ENCODE results near the gene IGFN1. TPM values are rescaled to one million over a fixed set of nuclear protein-coding genes. Genes with fewer than 3 reads are reported as not detected.

IGFN1 gene
- total RNA-seq, 1 donor from 2014 or later, result 7.9 TPM

DNA sequence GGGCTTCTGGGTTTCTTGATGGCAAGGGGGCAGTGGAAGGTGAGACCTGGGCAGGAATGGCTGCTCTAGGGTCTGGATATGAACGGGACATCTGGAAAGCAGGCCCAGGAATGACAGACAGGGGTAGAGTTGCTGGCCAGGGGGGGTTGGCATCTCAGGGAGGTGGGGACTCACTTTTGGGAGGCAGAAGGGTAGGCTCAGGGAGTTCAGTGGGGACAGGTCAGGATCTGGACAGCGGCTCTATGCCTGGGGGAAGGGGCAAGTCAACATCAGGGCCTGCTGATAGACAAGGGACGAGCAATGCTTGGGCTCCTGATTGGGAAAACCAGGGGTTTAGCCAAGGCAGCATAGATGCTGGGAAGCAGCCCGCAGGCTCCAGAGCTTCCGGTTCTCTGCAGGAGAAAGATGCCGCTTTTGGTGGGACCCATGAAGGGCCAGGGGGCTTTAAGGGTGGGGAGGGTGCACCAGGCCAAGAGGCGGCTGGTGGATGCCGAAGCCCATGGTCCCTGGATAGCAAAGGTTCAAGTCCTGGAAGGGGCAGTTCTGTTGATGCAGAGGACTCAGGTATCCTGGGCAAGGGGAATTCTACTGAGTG lies 21.9 kb downstream of the IGFN1 start:
- no peak for DNase-seq (ENCODE audit: extremely low spot score, unreplicated experiment)
- TF ChIP-seq, protein P1, sequence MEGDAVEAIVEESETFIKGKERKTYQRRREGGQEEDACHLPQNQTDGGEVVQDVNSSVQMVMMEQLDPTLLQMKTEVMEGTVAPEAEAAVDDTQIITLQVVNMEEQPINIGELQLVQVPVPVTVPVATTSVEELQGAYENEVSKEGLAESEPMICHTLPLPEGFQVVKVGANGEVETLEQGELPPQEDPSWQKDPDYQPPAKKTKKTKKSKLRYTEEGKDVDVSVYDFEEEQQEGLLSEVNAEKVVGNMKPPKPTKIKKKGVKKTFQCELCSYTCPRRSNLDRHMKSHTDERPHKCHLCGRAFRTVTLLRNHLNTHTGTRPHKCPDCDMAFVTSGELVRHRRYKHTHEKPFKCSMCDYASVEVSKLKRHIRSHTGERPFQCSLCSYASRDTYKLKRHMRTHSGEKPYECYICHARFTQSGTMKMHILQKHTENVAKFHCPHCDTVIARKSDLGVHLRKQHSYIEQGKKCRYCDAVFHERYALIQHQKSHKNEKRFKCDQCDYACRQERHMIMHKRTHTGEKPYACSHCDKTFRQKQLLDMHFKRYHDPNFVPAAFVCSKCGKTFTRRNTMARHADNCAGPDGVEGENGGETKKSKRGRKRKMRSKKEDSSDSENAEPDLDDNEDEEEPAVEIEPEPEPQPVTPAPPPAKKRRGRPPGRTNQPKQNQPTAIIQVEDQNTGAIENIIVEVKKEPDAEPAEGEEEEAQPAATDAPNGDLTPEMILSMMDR (conservative IDR thresholded peaks at IDR 0.05), result no peak
- no peaks in the 10 kb centered on the region for H3K36me3 Mint-ChIP-seq
- H3K9me3 Mint-ChIP-seq, result no peaks in the 10 kb centered on the region
- no peak overlapping the region for H3K27ac Mint-ChIP-seq
- peaks cover 30% of the 10 kb centered on the region for H3K27me3 Mint-ChIP-seq
- H3K4me1 Mint-ChIP-seq (ENCODE audit: unreplicated experiment), result no peaks in the 10 kb centered on the region
- no peak overlapping the region for H3K4me3 Mint-ChIP-seq

DNA sequence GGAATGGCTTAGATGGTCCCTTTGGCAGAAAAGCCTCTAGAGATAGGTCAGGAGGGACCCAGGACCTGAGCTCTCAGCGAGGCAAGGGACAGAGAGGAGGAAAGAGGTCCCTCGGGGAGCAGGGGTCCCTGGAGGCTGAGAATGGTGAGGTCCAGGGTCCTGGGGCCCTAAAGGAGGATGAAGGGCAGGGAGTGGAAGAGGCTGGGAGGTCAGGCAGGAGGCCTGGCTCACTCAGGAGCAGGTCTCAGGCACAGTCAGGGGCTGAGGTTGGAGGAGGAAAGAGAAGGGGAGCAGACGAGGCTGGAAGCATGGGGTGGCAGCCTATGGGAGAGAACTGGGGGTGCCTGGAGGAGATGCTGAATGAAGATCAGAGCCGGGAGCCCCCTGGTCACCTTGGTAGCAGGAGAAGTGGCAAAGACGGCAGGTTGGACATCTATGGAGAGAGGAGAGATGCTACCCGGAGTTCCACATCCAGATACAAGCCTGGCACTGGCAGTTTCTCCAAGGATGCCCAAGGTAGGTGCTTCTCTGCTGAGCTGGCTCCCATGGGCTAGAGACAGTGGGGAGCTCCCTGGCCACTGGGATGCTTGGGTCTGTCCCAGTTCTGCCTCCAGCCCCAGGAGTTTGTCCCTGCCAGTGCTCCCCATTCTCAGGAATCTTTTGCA lies 22.6 kb downstream of the IGFN1 start:
- Mint-ChIP-seq H3K27me3 (peaks cover 30% of the 10 kb centered on the region), H3K9me3 (no peaks in the 10 kb centered on the region), H3K36me3 (no peaks in the 10 kb centered on the region), H3K27ac (no peak overlapping the region), H3K4me1 (ENCODE audit: unreplicated experiment) (no peaks in the 10 kb centered on the region), H3K4me3 (no peak overlapping the region)
- no peak for DNase-seq (ENCODE audit: extremely low spot score, unreplicated experiment)
- TF ChIP-seq, protein P1 (conservative IDR thresholded peaks at IDR 0.05), result no peak

DNA sequence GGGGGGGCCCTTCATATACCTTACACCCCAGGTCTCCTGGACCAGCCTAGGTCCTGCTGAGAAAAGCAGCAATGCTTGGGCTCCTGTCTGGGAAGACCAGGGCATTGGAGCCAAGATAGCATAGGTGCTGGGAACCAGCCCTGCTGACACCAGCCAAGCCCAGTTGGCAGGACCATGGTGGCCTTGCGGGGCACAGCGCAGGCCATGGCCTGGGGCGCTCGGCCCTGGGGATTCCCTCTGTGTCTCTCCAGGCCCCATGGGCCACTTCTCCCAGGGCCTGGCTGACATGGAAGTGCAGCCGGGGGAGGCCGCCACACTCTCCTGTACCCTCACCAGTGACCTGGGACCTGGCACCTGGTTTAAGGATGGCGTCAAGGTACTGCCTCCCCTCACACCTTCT lies 23.3 kb downstream of the IGFN1 start:
- Mint-ChIP-seq H3K36me3 (no peaks in the 10 kb centered on the region), H3K4me1 (ENCODE audit: unreplicated experiment) (no peaks in the 10 kb centered on the region), H3K9me3 (no peaks in the 10 kb centered on the region), H3K27ac (no peak overlapping the region), H3K27me3 (peaks cover 23% of the 10 kb centered on the region), H3K4me3 (no peak overlapping the region)
- DNase-seq (ENCODE audit: extremely low spot score, unreplicated experiment), result peak; percentile 48
- TF ChIP-seq, protein P1 (conservative IDR thresholded peaks at IDR 0.05), result no peak

DNA sequence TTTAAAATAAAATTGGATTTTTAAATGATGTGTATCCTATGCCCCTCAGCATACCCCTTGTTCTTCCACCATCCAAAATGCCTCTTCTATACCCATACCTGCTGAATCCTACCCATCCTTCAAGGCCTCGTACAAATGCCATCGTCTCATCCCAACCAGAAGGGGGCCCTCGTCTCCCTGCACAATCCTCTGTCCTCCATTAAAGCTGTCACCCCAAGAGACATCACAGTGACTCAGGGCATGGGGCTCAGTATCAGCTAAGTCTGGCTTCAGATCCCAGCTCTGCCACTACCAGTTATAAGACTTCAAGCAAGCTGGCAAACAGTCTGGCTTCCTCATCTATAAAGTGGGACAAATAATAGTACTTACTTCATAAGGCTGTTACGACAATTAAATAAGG lies 23.8 kb downstream of the IGFN1 start:
- Mint-ChIP-seq H3K27ac (no peak overlapping the region), H3K9me3 (no peaks in the 10 kb centered on the region), H3K4me1 (ENCODE audit: unreplicated experiment) (no peaks in the 10 kb centered on the region), H3K4me3 (no peak overlapping the region), H3K27me3 (peaks cover 21% of the 10 kb centered on the region), H3K36me3 (no peaks in the 10 kb centered on the region)
- TF ChIP-seq, protein P1 (conservative IDR thresholded peaks at IDR 0.05), result peak; percentile 17
- peak; percentile 32 for DNase-seq (ENCODE audit: extremely low spot score, unreplicated experiment)

DNA sequence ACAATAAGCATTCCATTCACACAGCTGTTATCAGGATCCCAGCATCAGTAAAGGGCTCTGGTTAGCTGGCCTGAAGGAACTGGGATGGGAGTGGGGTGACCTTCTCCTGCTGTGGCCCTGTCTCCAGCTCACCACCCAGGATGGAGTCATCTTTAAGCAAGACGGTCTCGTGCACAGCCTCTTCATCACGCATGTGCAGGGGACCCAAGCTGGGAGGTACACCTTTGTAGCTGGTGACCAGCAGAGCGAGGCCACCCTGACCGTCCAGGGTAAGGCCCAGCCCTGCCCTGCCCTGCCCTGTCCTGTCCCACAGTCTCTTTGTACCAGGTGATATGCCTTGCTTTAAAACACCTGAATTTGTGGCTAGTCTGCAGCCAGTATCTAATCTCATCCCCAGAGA lies 24.3 kb downstream of the IGFN1 start:
- H3K27ac Mint-ChIP-seq, result no peak overlapping the region
- peaks cover 18% of the 10 kb centered on the region for H3K27me3 Mint-ChIP-seq
- H3K9me3 Mint-ChIP-seq, result no peaks in the 10 kb centered on the region
- no peaks in the 10 kb centered on the region for H3K36me3 Mint-ChIP-seq
- no peak overlapping the region for H3K4me3 Mint-ChIP-seq
- no peaks in the 10 kb centered on the region for H3K4me1 Mint-ChIP-seq (ENCODE audit: unreplicated experiment)
- peak; percentile 65 for DNase-seq (ENCODE audit: extremely low spot score, unreplicated experiment)
- TF ChIP-seq, protein P1 (conservative IDR thresholded peaks at IDR 0.05), result no peak
